OCI-LY1 (cell line): ENCODE measurements around the gene UBE2L6.

Experiments
- EZH2 ChIP-seq: fragments of 200-600 bp; sonication (generic), shearing (Covaris generic); IDR thresholded peaks from 2 replicates; pipeline ENCODE4 v1.8.0; 2017; ENCODE audit warnings: borderline replicate concordance, mixed run types, mild to moderate bottlenecking, antibody characterized with exemption, low read length, moderate library complexity, mixed read lengths
- TF ChIP-seq, protein P1 (sequence below): fragments of 200-600 bp; sonication (generic), shearing (Covaris generic); IDR thresholded peaks from 2 replicates; pipeline ENCODE4 v1.5.1; 2017; ENCODE audit warnings: mild to moderate bottlenecking, antibody characterized with exemption, low read length, moderate library complexity, mixed read lengths

DNA sequence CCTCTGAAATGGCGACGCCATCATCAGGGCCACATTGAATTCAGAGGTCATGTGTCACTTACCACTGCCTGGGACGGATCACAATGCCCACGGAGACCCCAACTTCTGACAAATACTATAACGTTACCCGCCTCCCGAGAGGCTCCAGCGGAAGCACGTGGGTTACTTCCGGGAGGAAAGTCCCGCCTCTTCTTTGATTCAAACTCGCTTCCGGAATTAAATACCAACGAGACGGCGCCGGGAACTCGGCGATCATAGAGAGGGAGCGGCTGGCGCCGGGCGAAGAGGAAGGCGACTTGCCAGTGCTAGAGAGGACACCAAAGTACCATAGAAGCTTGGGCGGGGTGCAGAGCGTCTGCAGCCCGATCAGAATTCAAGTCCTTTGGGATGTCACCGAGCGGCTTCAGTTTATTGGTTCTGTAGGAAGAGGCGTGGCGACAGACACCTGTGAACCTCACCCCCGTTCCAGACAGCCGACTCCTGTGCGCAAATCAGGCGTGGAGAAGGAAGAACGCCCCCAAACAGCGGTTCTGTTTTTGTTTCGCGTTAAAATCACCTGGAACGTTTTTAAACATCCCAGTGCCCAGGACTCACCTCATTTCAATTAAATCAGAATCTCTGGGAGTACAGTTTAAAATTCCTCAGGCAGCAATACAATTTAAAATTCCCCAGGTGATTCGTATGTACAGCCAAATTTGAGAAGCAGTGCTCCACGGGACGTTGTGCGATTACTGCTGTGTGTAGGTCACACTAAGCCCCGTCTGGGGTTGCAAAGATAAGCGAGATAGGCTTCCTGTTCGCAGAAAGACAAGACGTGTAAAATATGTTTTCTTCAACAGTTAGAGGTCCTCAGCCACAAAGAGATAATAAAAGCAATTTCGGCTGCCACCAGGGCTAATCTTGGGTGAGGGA is 36.6 kb downstream of the UBE2L6 start, which contains the start of gene TIMM10:
- TF ChIP-seq, protein P1, sequence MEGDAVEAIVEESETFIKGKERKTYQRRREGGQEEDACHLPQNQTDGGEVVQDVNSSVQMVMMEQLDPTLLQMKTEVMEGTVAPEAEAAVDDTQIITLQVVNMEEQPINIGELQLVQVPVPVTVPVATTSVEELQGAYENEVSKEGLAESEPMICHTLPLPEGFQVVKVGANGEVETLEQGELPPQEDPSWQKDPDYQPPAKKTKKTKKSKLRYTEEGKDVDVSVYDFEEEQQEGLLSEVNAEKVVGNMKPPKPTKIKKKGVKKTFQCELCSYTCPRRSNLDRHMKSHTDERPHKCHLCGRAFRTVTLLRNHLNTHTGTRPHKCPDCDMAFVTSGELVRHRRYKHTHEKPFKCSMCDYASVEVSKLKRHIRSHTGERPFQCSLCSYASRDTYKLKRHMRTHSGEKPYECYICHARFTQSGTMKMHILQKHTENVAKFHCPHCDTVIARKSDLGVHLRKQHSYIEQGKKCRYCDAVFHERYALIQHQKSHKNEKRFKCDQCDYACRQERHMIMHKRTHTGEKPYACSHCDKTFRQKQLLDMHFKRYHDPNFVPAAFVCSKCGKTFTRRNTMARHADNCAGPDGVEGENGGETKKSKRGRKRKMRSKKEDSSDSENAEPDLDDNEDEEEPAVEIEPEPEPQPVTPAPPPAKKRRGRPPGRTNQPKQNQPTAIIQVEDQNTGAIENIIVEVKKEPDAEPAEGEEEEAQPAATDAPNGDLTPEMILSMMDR, result no peak
- TF ChIP-seq EZH2, result no peak
